Liver (tissue), 9 donors: ENCODE results near the gene TCERG1. TPM values are rescaled to one million over a fixed set of nuclear protein-coding genes. Genes with fewer than 3 reads are reported as not detected.

Source experiments
- DNase-seq: peaks from one replicate; pipeline ENCODE4 v3.0.0-alpha.2; 2017; ENCODE audit warnings: low spot score
- H3K27ac ChIP-seq, 2 donors: one replicate each; pipeline ENCODE4 v1.7.0; 2013; ENCODE audit warnings: inconsistent platforms in 2 of 2, low read length in 2 of 2, control low read depth in 1 of 2, low read depth in 1 of 2, mild to moderate bottlenecking in 1 of 2
- H3K27me3 ChIP-seq, 4 donors: one replicate each; pipeline versions ENCODE4 v1.6.1 to v1.7.0; 2013; ENCODE audit warnings: low read length in 3 of 4, inconsistent platforms in 1 of 4, mild to moderate bottlenecking in 1 of 4, moderate library complexity in 1 of 4; ENCODE audit not compliant: control insufficient read depth in 4 of 4, insufficient read depth in 4 of 4
- H3K36me3 ChIP-seq, 4 donors: one replicate each; pipeline versions ENCODE4 v1.6.1 to v1.7.0; 2013; ENCODE audit warnings: low read length in 3 of 4, mild to moderate bottlenecking in 3 of 4, low read depth in 1 of 4, moderate library complexity in 1 of 4; ENCODE audit not compliant: control insufficient read depth in 4 of 4, insufficient read depth in 3 of 4
- H3K4me1 ChIP-seq, 4 donors: one replicate each; pipeline versions ENCODE4 v1.6.1 to v1.7.0; 2013; ENCODE audit warnings: low read length in 3 of 4, mild to moderate bottlenecking in 3 of 4, moderate library complexity in 1 of 4; ENCODE audit not compliant: control insufficient read depth in 4 of 4, insufficient read depth in 4 of 4
- H3K4me3 ChIP-seq, 3 donors: one replicate each; pipeline versions ENCODE4 v1.6.1 to v1.7.0; 2013; ENCODE audit warnings: low read length in 3 of 3, control low read depth in 1 of 3, low read depth in 1 of 3, mild to moderate bottlenecking in 1 of 3
- H3K9ac ChIP-seq, 2 donors: one replicate each; pipeline ENCODE4 v1.7.0; 2013; ENCODE audit warnings: low read length in 2 of 2, mild to moderate bottlenecking in 2 of 2, moderate library complexity in 2 of 2, control low read depth in 1 of 2, low read depth in 1 of 2
- H3K9me3 ChIP-seq, 4 donors: one replicate each; pipeline versions ENCODE4 v1.6.1 to v1.7.0; 2013; ENCODE audit warnings: low read length in 3 of 4; ENCODE audit not compliant: control insufficient read depth in 4 of 4
- CTCF ChIP-seq: fragments of 150-350 bp; IDR thresholded peaks from 2 replicates; pipeline ENCODE4 v1.5.1; 2017; ENCODE audit warnings: improper control_type of control experiment, low read depth, low read length; ENCODE audit not compliant: missing input control
- EGR1 ChIP-seq, 2 donors: IDR thresholded peaks; 2 replicates each; pipeline ENCODE4 v1.6.1; 2016 to 2018; ENCODE audit warnings: antibody characterized with exemption in 2 of 2, low read depth in 2 of 2
- FOXA1 ChIP-seq: IDR thresholded peaks from 2 replicates; pipeline ENCODE4 v1.6.1; 2016; ENCODE audit warnings: antibody characterized with exemption
- FOXA2 ChIP-seq: IDR thresholded peaks from 2 replicates; pipeline ENCODE4 v1.6.1; 2016; ENCODE audit warnings: antibody characterized with exemption
- GABPA ChIP-seq, 2 donors: IDR thresholded peaks in 1 of 2; conservative IDR thresholded peaks in 1 of 2; 2 replicates each; pipeline ENCODE4 v1.6.1; 2016; ENCODE audit warnings: antibody characterized with exemption in 2 of 2, mild to moderate bottlenecking in 1 of 2, moderate library complexity in 1 of 2
- HNF4A ChIP-seq, 2 donors: conservative IDR thresholded peaks; 2 replicates each; pipeline ENCODE4 v1.6.1; 2016; ENCODE audit warnings: antibody characterized with exemption in 2 of 2, mild to moderate bottlenecking in 2 of 2
- HNF4G ChIP-seq: IDR thresholded peaks from 2 replicates; pipeline ENCODE4 v1.6.1; 2016; ENCODE audit warnings: antibody characterized with exemption
- JUND ChIP-seq, 2 donors: IDR thresholded peaks; 2 replicates each; pipeline ENCODE4 v1.6.1; 2016; ENCODE audit warnings: antibody characterized with exemption in 2 of 2
- NR2F2 ChIP-seq: IDR thresholded peaks from 2 replicates; pipeline ENCODE4 v1.6.1; 2016; ENCODE audit warnings: antibody characterized with exemption
- RAD21 ChIP-seq, 2 donors: IDR thresholded peaks; 2 replicates each; pipeline ENCODE4 v1.6.1; 2016; ENCODE audit warnings: antibody characterized with exemption in 2 of 2, mild to moderate bottlenecking in 2 of 2
- RXRA ChIP-seq, 2 donors: IDR thresholded peaks; 2 replicates each; pipeline ENCODE4 v1.6.1; 2017 to 2018; ENCODE audit warnings: antibody characterized with exemption in 2 of 2, mild to moderate bottlenecking in 1 of 2
- SP1 ChIP-seq: IDR thresholded peaks from 2 replicates; pipeline ENCODE4 v1.6.1; 2018; ENCODE audit warnings: antibody characterized with exemption, mild to moderate bottlenecking
- TAF1 ChIP-seq: conservative IDR thresholded peaks from 2 replicates; pipeline ENCODE4 v1.6.1; 2016; ENCODE audit warnings: antibody characterized with exemption, mild to moderate bottlenecking
- YY1 ChIP-seq: IDR thresholded peaks from 2 replicates; pipeline ENCODE4 v1.6.1; 2016; ENCODE audit warnings: antibody characterized with exemption, mild to moderate bottlenecking
- WGBS: extraction: QIAGEN DNeasy Blood & Tissue Kit; methylation state at CpG from one replicate; pipeline ENCODE4 v1.1.7; 2013; 5-methylcytosine and 5-hydroxymethylcytosine counted together
- polyA plus RNA-seq, 2 donors: library from polyadenylated mRNA; stranded (reverse) in 1 of 2; unstranded in 1 of 2; fragments of 200-250 nt in 1 of 2; fragments of >200 nt in 1 of 2; fragmentation: Nextera tagmentation in 1 of 2; extraction: Ambion mirVana in 1 of 2; gene quantifications; one replicate each; pipeline versions ENCODE4 v1.2.1 to v1.2.3, GENCODE V29; 2013 to 2015
- total RNA-seq, 2 donors: library from RNA; depleted of rRNA; stranded (reverse); fragments of >200 nt; gene quantifications; one replicate each; pipeline ENCODE4 v1.2.3, GENCODE V29; 2014
- TF ChIP-seq, protein P1 (sequence below): IDR thresholded peaks from 2 replicates; pipeline ENCODE4 v1.6.1; 2016; ENCODE audit warnings: antibody characterized with exemption
- TF ChIP-seq, protein P2 (sequence below): IDR thresholded peaks from 2 replicates; pipeline ENCODE4 v1.6.1; 2016; ENCODE audit warnings: antibody characterized with exemption
- TF ChIP-seq, protein P3 (sequence below): IDR thresholded peaks from 2 replicates; pipeline ENCODE4 v1.6.1; 2016; ENCODE audit warnings: antibody characterized with exemption, mild to moderate bottlenecking
- TF ChIP-seq, protein P4 (sequence below): IDR thresholded peaks from 2 replicates; pipeline ENCODE4 v1.6.1; 2016; ENCODE audit warnings: antibody characterized with exemption
- donor health status: healthy.
- donor health status: healthy.
- donor health status: healthy.
- donor health status: healthy.
- donor health status: healthy.

Gene TCERG1
- total RNA-seq (10 to 100 TPM; 20.9 to 26.6 TPM), polyA plus RNA-seq (10 to 100 TPM in 1 of 2 donors, 1 to 10 TPM in 1; 7.8 to 11.1 TPM)

- H3K9ac ChIP-seq: peak within 1 kb of the TSS; percentile 91 to 98
- WGBS: under 1% methylated on average over 68 of the region's 68 CpGs
- TF ChIP-seq NR2F2 (peak; percentile 16), JUND (IDR thresholded peaks at IDR 0.05) (peak; percentile 47 to 68), HNF4A (conservative IDR thresholded peaks at IDR 0.05) (peak; percentile 17 to 62), SP1 (peak; percentile 99), TAF1 (peak; percentile 44), CTCF (peak; percentile 66), RAD21 (IDR thresholded peaks at IDR 0.05) (peak; percentile 43 to 67), HNF4G (no peak), FOXA1 (no peak), FOXA2 (no peak), GABPA (IDR thresholded peaks at IDR 0.05 in 1 of 2, conservative IDR thresholded peaks at IDR 0.05 in 1 of 2) (peak; percentile 33 to 74), YY1 (peak; percentile 99), RXRA (IDR thresholded peaks at IDR 0.05) (peak; percentile 36 to 66), EGR1 (IDR thresholded peaks at IDR 0.05; ENCODE audit: low read depth in 2 of 2) (no peak)
- TF ChIP-seq, protein P1, sequence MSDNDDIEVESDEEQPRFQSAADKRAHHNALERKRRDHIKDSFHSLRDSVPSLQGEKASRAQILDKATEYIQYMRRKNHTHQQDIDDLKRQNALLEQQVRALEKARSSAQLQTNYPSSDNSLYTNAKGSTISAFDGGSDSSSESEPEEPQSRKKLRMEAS: peak; percentile 95
- TF ChIP-seq, protein P2, sequence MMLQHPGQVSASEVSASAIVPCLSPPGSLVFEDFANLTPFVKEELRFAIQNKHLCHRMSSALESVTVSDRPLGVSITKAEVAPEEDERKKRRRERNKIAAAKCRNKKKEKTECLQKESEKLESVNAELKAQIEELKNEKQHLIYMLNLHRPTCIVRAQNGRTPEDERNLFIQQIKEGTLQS: no peak
- TF ChIP-seq, protein P3, sequence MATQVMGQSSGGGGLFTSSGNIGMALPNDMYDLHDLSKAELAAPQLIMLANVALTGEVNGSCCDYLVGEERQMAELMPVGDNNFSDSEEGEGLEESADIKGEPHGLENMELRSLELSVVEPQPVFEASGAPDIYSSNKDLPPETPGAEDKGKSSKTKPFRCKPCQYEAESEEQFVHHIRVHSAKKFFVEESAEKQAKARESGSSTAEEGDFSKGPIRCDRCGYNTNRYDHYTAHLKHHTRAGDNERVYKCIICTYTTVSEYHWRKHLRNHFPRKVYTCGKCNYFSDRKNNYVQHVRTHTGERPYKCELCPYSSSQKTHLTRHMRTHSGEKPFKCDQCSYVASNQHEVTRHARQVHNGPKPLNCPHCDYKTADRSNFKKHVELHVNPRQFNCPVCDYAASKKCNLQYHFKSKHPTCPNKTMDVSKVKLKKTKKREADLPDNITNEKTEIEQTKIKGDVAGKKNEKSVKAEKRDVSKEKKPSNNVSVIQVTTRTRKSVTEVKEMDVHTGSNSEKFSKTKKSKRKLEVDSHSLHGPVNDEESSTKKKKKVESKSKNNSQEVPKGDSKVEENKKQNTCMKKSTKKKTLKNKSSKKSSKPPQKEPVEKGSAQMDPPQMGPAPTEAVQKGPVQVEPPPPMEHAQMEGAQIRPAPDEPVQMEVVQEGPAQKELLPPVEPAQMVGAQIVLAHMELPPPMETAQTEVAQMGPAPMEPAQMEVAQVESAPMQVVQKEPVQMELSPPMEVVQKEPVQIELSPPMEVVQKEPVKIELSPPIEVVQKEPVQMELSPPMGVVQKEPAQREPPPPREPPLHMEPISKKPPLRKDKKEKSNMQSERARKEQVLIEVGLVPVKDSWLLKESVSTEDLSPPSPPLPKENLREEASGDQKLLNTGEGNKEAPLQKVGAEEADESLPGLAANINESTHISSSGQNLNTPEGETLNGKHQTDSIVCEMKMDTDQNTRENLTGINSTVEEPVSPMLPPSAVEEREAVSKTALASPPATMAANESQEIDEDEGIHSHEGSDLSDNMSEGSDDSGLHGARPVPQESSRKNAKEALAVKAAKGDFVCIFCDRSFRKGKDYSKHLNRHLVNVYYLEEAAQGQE: peak; percentile 45
- TF ChIP-seq, protein P4, sequence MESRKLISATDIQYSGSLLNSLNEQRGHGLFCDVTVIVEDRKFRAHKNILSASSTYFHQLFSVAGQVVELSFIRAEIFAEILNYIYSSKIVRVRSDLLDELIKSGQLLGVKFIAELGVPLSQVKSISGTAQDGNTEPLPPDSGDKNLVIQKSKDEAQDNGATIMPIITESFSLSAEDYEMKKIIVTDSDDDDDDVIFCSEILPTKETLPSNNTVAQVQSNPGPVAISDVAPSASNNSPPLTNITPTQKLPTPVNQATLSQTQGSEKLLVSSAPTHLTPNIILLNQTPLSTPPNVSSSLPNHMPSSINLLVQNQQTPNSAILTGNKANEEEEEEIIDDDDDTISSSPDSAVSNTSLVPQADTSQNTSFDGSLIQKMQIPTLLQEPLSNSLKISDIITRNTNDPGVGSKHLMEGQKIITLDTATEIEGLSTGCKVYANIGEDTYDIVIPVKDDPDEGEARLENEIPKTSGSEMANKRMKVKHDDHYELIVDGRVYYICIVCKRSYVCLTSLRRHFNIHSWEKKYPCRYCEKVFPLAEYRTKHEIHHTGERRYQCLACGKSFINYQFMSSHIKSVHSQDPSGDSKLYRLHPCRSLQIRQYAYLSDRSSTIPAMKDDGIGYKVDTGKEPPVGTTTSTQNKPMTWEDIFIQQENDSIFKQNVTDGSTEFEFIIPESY: peak; percentile 98
- H3K36me3 ChIP-seq: no peaks in the 10 kb centered on the region
- H3K27ac ChIP-seq: peak within 1 kb of the TSS; percentile 84 to 85
- no peaks in the 10 kb centered on the region for H3K9me3 ChIP-seq
- peak; percentile 95 for DNase-seq
- H3K4me1 ChIP-seq: peaks cover 0 to 21% (median 18%) of the 10 kb centered on the region in 4 donors
- peak within 1 kb of the TSS; percentile 85 to 100 (median 91) for H3K4me3 ChIP-seq
- no peaks in the 10 kb centered on the region for H3K27me3 ChIP-seq
These were observed at the start of gene TCERG1 for GRCh38 chr5:146446861-146447733. Gene TCERG1 (plus strand): TSS chr5:146447333. CDS start chr5:146447350, 17 bp downstream.
